Smooth muscle cell (in vitro differentiated cells): ENCODE data around the gene CLDN24. TPM values are rescaled to one million over a fixed set of nuclear protein-coding genes. Genes with fewer than 3 reads are reported as not detected.

ENCODE experiments used
- DNase-seq: peaks from one replicate; lab custom pipeline; 2025; ENCODE audit not compliant: unreplicated experiment; lab: John Stamatoyannopoulos, UW
- H2AFZ ChIP-seq: fragments of 200-600 bp; sonication (generic); 2 replicates; pipeline ENCODE4 v1.6.0; 2016; ENCODE audit warnings: antibody characterized with exemption, low read depth, mild to moderate bottlenecking
- H3F3A ChIP-seq: fragments of 200-600 bp; sonication (generic); 2 replicates; pipeline ENCODE4 v1.6.0; 2017; ENCODE audit warnings: antibody characterized with exemption, low read depth
- H3K27ac ChIP-seq: fragments of 200-600 bp; sonication (generic); 2 replicates; pipeline ENCODE4 v1.5.1; 2016; ENCODE audit warnings: low read depth, mild to moderate bottlenecking
- H3K27me3 ChIP-seq: fragments of 200-600 bp; sonication (generic); 2 replicates; pipeline ENCODE4 v1.6.1; 2016; ENCODE audit warnings: low read depth, mild to moderate bottlenecking
- H3K36me3 ChIP-seq: fragments of 200-600 bp; sonication (generic); 2 replicates; pipeline ENCODE4 v1.5.1; 2016; ENCODE audit warnings: low read depth
- H3K4me1 ChIP-seq: fragments of 200-600 bp; sonication (generic); 2 replicates; pipeline ENCODE4 v1.5.1; 2016; ENCODE audit warnings: low read depth
- H3K4me2 ChIP-seq: fragments of 200-600 bp; sonication (generic); 2 replicates; pipeline ENCODE4 v1.6.0; 2016; ENCODE audit warnings: mild to moderate bottlenecking
- H3K4me3 ChIP-seq: fragments of 200-600 bp; sonication (generic); 2 replicates; pipeline ENCODE4 v1.5.1; 2016; ENCODE audit warnings: mild to moderate bottlenecking
- H3K79me2 ChIP-seq: fragments of 200-600 bp; sonication (generic); 2 replicates; pipeline ENCODE4 v1.6.0; 2016; ENCODE audit warnings: low read depth, mild to moderate bottlenecking
- H3K9ac ChIP-seq: fragments of 200-600 bp; sonication (generic); 2 replicates; pipeline ENCODE4 v1.6.0; 2016; ENCODE audit warnings: low read depth
- H3K9me3 ChIP-seq: fragments of 200-600 bp; sonication (generic); replicated peaks from 2 replicates; pipeline ENCODE4 v1.5.1; 2016; ENCODE audit warnings: low read depth
- H4K20me1 ChIP-seq: fragments of 200-600 bp; sonication (generic); 2 replicates; pipeline ENCODE4 v1.6.0; 2016; ENCODE audit warnings: low read depth
- WGBS: methylation state at CpG from one replicate; pipeline ENCODE4 v1.1.7; 2016; ENCODE audit warnings: low lambda C conversion rate; 5-methylcytosine and 5-hydroxymethylcytosine counted together
- polyA plus RNA-seq: library from polyadenylated mRNA; unstranded; fragments of >200 nt; fragmentation: Nextera tagmentation; extraction: Ambion mirVana; gene quantifications from 2 replicates; pipeline ENCODE4 v1.2.1, GENCODE V29; 2016
- total RNA-seq: library from RNA; depleted of rRNA; stranded (reverse); fragments of >200 nt; gene quantifications from 2 replicates; pipeline ENCODE4 v1.2.3, GENCODE V29; 2014
- TF ChIP-seq, protein P1 (sequence below): fragments of 200-600 bp; sonication (generic); IDR thresholded peaks from 2 replicates; pipeline ENCODE4 v1.5.1; 2017; ENCODE audit warnings: borderline replicate concordance, mild to moderate bottlenecking, antibody characterized with exemption; ENCODE audit not compliant: insufficient read depth, poor library complexity, severe bottlenecking

Gene CLDN24
- total and polyA plus RNA-seq, 2 experiments from 2014 or later, result not detected

DNA sequence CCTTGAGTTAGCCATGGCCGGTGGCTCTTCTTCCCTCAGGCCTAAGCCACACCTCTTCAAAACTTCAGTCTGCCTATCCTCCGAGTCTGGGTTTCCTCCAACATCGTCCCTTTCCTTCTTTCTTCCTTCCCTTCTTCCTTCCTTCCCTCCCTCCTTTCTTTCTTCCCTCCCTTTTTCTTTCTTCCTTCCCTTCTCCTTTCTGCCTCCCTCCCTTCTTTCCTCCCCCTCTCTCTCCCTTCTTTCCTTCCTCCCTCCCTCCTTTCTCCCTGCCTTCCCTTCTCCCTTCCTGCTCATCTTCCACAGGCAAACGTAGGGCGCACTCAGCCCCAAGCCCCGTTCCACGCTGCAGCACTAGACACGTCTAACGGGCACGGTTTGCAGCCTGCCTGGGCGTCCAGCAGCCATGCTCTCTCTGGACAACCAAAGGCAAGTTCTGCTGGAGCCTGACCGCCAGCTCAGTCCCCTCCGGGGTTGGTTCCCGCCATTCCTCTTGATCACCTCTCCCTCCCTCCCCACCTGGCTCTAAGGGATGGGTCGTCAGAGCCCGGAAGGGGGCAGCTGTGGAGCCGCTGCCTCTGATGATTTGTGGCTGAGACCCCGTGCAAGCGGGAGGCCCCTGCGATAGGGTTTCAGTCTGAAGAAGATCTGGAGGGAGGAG is 34.1 kb upstream of the CLDN24 start:
- Histone ChIP-seq H3K9ac (no peak overlapping the region), H3K4me2 (no peak overlapping the region), H3F3A (no peaks in the 10 kb centered on the region), H3K4me3 (no peak overlapping the region), H4K20me1 (no peaks in the 10 kb centered on the region), H2AFZ (no peak overlapping the region), H3K36me3 (no peaks in the 10 kb centered on the region), H3K79me2 (no peaks in the 10 kb centered on the region), H3K27me3 (no peaks in the 10 kb centered on the region), H3K27ac (no peak overlapping the region), H3K9me3 (no peaks in the 10 kb centered on the region), H3K4me1 (no peaks in the 10 kb centered on the region)
- TF ChIP-seq, protein P1, sequence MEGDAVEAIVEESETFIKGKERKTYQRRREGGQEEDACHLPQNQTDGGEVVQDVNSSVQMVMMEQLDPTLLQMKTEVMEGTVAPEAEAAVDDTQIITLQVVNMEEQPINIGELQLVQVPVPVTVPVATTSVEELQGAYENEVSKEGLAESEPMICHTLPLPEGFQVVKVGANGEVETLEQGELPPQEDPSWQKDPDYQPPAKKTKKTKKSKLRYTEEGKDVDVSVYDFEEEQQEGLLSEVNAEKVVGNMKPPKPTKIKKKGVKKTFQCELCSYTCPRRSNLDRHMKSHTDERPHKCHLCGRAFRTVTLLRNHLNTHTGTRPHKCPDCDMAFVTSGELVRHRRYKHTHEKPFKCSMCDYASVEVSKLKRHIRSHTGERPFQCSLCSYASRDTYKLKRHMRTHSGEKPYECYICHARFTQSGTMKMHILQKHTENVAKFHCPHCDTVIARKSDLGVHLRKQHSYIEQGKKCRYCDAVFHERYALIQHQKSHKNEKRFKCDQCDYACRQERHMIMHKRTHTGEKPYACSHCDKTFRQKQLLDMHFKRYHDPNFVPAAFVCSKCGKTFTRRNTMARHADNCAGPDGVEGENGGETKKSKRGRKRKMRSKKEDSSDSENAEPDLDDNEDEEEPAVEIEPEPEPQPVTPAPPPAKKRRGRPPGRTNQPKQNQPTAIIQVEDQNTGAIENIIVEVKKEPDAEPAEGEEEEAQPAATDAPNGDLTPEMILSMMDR, result no peak
- 86% methylated on average over 20 of the region's 20 CpGs for WGBS
- DNase-seq, result no peak

DNA sequence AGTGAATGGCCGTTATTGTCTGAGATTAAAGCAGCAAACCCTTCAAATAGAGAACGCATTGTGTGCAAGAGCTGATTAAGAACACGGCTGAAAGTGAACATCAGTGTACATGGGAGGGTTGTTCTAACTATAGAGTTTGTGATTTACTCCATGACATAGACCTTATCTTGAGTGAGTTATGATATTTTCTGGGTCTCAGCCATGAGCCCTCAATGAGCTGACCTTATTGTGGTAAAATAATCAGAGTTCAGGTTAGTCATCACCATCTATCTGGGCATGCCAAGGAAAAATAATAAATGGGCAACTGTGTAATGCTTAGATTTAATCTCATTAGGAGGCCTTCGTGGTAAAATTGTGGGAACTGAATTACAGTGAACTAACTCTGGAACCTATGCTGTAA is 33.2 kb upstream of the CLDN24 start:
- H3K4me2 ChIP-seq, result no peak overlapping the region
- TF ChIP-seq, protein P1, result no peak
- no peaks in the 10 kb centered on the region for H3K79me2 ChIP-seq
- H3K9ac ChIP-seq, result no peak overlapping the region
- H2AFZ ChIP-seq, result no peak overlapping the region
- H3K9me3 ChIP-seq, result no peaks in the 10 kb centered on the region
- no peak for DNase-seq
- no peak overlapping the region for H3K4me3 ChIP-seq
- no peak overlapping the region for H3K27ac ChIP-seq
- H3F3A ChIP-seq, result no peaks in the 10 kb centered on the region
- no peaks in the 10 kb centered on the region for H3K4me1 ChIP-seq
- H4K20me1 ChIP-seq, result no peaks in the 10 kb centered on the region
- WGBS, result 84% methylated on average over 4 of the region's 4 CpGs
- no peaks in the 10 kb centered on the region for H3K36me3 ChIP-seq
- H3K27me3 ChIP-seq, result no peaks in the 10 kb centered on the region

DNA sequence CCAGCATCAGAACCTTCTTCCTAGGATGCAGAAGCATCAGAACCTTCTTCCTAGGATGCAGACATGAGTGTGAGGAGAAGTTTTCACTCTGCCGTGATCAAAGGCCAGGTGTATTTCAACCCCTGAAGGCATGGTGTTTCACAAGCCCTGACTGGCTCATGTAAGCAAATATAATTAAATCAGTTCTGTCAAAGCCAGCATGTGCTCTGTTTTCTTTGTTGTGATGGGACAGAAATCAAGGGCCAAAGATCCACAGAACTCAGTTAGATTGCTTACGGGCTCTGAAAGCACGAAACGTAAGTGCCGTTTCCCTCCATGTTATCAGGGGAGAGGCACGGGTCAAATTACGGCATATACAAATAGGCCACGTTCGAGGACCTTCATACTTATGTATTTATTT is 32.0 kb upstream of the CLDN24 start:
- Histone ChIP-seq H4K20me1 (no peaks in the 10 kb centered on the region), H3K27ac (no peak overlapping the region), H3K27me3 (no peaks in the 10 kb centered on the region), H3K79me2 (no peaks in the 10 kb centered on the region), H3K4me2 (no peak overlapping the region), H3K9me3 (no peaks in the 10 kb centered on the region), H3K36me3 (no peaks in the 10 kb centered on the region), H2AFZ (no peak overlapping the region), H3F3A (no peaks in the 10 kb centered on the region), H3K9ac (no peak overlapping the region), H3K4me1 (no peaks in the 10 kb centered on the region), H3K4me3 (no peak overlapping the region)
- TF ChIP-seq, protein P1, result no peak
- DNase-seq, result no peak
- WGBS, result 71% methylated on average over 9 of the region's 9 CpGs

DNA sequence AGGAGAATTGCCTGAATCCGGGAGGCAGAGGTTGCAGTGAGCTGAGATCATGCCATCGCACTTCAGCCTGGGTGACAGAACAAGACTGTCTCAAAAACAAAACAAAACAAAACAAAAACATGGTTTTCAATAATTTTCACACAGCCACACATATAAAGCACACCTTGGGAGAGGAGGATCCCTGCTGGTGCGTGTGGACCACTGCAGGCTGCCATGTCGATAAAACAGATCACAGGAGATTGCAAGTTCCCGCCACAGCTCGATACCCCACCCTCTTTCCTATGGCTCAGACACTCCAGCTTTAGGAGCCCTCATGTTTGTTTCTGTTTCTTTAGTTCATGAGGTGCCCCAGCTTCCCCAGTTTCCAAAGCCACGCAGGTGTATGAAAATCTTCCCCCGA is 31.3 kb upstream of the CLDN24 start:
- Histone ChIP-seq H3F3A (no peaks in the 10 kb centered on the region), H3K4me1 (no peaks in the 10 kb centered on the region), H3K36me3 (no peaks in the 10 kb centered on the region), H3K9ac (no peak overlapping the region), H3K4me2 (no peak overlapping the region), H4K20me1 (no peaks in the 10 kb centered on the region), H2AFZ (no peak overlapping the region), H3K9me3 (no peaks in the 10 kb centered on the region), H3K79me2 (no peaks in the 10 kb centered on the region), H3K4me3 (no peak overlapping the region), H3K27ac (no peak overlapping the region), H3K27me3 (no peaks in the 10 kb centered on the region)
- TF ChIP-seq, protein P1, result no peak
- WGBS, result 88% methylated on average over 8 of the region's 8 CpGs
- no peak for DNase-seq
